Neural cell (in vitro differentiated cells): Measurements from ENCODE around the gene IFI27. TPM values are rescaled to one million over a fixed set of nuclear protein-coding genes. Genes with fewer than 3 reads are reported as not detected.

ENCODE experiments used
- H2AFZ ChIP-seq: fragments of 200-600, 300-800 bp; sonication (generic), shearing (Covaris generic); 2 replicates; pipeline ENCODE4 v1.6.0; 2014; ENCODE audit warnings: low read depth, mild to moderate bottlenecking, antibody characterized with exemption, low read length, moderate library complexity
- H3F3A ChIP-seq: fragments of 200-600 bp; shearing (Covaris generic); 2 replicates; pipeline ENCODE4 v1.6.1; 2016; ENCODE audit warnings: mild to moderate bottlenecking, moderate library complexity, mixed read lengths, antibody characterized with exemption, low read length; ENCODE audit not compliant: insufficient read depth, poor library complexity, severe bottlenecking
- H3K27ac ChIP-seq: fragments of 200-600, 300-800 bp; sonication (generic), shearing (Covaris generic); 2 replicates; pipeline ENCODE4 v1.5.1; 2014; ENCODE audit warnings: mild to moderate bottlenecking, low read length, moderate library complexity
- H3K27me3 ChIP-seq: fragments of 300-800, 200-600 bp; sonication (generic), shearing (Covaris generic); 2 replicates; pipeline ENCODE4 v1.6.0; 2014; ENCODE audit warnings: mild to moderate bottlenecking, low read depth, low read length, moderate library complexity; ENCODE audit not compliant: insufficient read depth
- H3K36me3 ChIP-seq: fragments of 300-800, 200-600 bp; sonication (generic), shearing (Covaris generic); 2 replicates; pipeline ENCODE4 v1.5.1; 2014; ENCODE audit warnings: mild to moderate bottlenecking, antibody characterized with exemption, low read length, moderate library complexity; ENCODE audit not compliant: insufficient read depth
- H3K4me2 ChIP-seq: fragments of 300-800, 200-600 bp; sonication (generic), shearing (Covaris generic); 2 replicates; pipeline ENCODE4 v1.6.0; 2014; ENCODE audit warnings: mild to moderate bottlenecking, low read length
- H3K4me3 ChIP-seq: fragments of 300-800, 200-600 bp; sonication (generic), shearing (Covaris generic); 2 replicates; pipeline ENCODE4 v1.5.1; 2014; ENCODE audit warnings: mild to moderate bottlenecking, low read length, moderate library complexity
- H3K79me2 ChIP-seq: fragments of 200-600 bp; shearing (Covaris generic); replicated peaks from 2 replicates; pipeline ENCODE4 v1.6.0; 2014; ENCODE audit warnings: mild to moderate bottlenecking, low read length, moderate library complexity; ENCODE audit not compliant: insufficient read depth
- H3K9ac ChIP-seq: fragments of 300-800, 200-600 bp; sonication (generic), shearing (Covaris generic); 2 replicates; pipeline ENCODE4 v1.6.1; 2016; ENCODE audit warnings: mild to moderate bottlenecking, low read length, mixed read lengths
- H3K9me2 ChIP-seq: fragments of 200-600 bp; shearing (Covaris generic); 2 replicates; pipeline ENCODE4 v1.6.1; 2016; ENCODE audit warnings: mild to moderate bottlenecking, low read length, mixed read lengths; ENCODE audit not compliant: insufficient read depth
- H3K9me3 ChIP-seq: fragments of 200-600, 300-800 bp; sonication (generic), shearing (Covaris generic); 2 replicates; pipeline ENCODE4 v1.6.1; 2016; ENCODE audit warnings: mild to moderate bottlenecking, mixed run types, low read length, moderate library complexity, mixed read lengths
- H4K20me1 ChIP-seq: fragments of 200-600 bp; shearing (Covaris generic); 2 replicates; pipeline ENCODE4 v1.6.1; 2016; ENCODE audit warnings: mild to moderate bottlenecking, mixed run types; ENCODE audit not compliant: insufficient read depth
- EP300 ChIP-seq: fragments of 450-650 bp; conservative IDR thresholded peaks from 2 replicates; pipeline ENCODE4 v1.6.1; 2014; ENCODE audit warnings: antibody characterized with exemption, mild to moderate bottlenecking, moderate library complexity; ENCODE audit not compliant: poor library complexity, severe bottlenecking
- EZH2 ChIP-seq: fragments of 200-600, 300-800 bp; shearing (Covaris generic), sonication (generic); IDR thresholded peaks from 2 replicates; pipeline ENCODE4 v1.6.1; 2014; ENCODE audit warnings: antibody characterized with exemption, low read length, borderline replicate concordance, mild to moderate bottlenecking; ENCODE audit not compliant: insufficient read depth, poor library complexity, severe bottlenecking
- MXI1 ChIP-seq: fragments of 450-650 bp; conservative IDR thresholded peaks from 2 replicates; pipeline ENCODE4 v1.6.1; 2014; ENCODE audit warnings: antibody characterized with exemption, mild to moderate bottlenecking; ENCODE audit not compliant: poor library complexity, severe bottlenecking
- POLR2AphosphoS5 ChIP-seq: IDR thresholded peaks from 2 replicates; pipeline ENCODE4 v1.6.1; 2012
- RAD21 ChIP-seq: fragments of 450-650 bp; conservative IDR thresholded peaks from 2 replicates; pipeline ENCODE4 v1.6.1; 2014; ENCODE audit warnings: antibody characterized with exemption, mild to moderate bottlenecking, moderate library complexity
- REST ChIP-seq: IDR thresholded peaks from 2 replicates; pipeline ENCODE4 v1.6.1; 2012; ENCODE audit warnings: borderline replicate concordance
- SMC3 ChIP-seq: fragments of 450-650 bp; conservative IDR thresholded peaks from 2 replicates; pipeline ENCODE4 v1.6.1; 2014; ENCODE audit warnings: antibody characterized with exemption, mild to moderate bottlenecking, moderate library complexity; ENCODE audit not compliant: poor library complexity
- TAF1 ChIP-seq: IDR thresholded peaks from 2 replicates; pipeline ENCODE4 v1.6.1; 2012; ENCODE audit warnings: low read depth
- polyA plus RNA-seq: library from polyadenylated mRNA; depleted of rRNA; stranded (reverse); fragments of >200 nt; gene quantifications from 2 replicates; pipeline ENCODE4 v1.2.3, GENCODE V29; 2014
- TF ChIP-seq, protein P1 (sequence below): fragments of 450-650 bp; IDR thresholded peaks from 2 replicates; pipeline ENCODE4 v1.5.1; 2014; ENCODE audit warnings: antibody characterized with exemption, mild to moderate bottlenecking, moderate library complexity; ENCODE audit not compliant: poor library complexity, severe bottlenecking

IFI27 gene
- polyA plus RNA-seq, 1 donor from 2014 or later, result 2.2 TPM

- Histone ChIP-seq H3K4me3 (no peak overlapping the region), H3K36me3 (no peaks in the 10 kb centered on the region)
These were observed 17.8 kb downstream of the IFI27 start for GRCh38 chr14:94128216-94128839.

DNA sequence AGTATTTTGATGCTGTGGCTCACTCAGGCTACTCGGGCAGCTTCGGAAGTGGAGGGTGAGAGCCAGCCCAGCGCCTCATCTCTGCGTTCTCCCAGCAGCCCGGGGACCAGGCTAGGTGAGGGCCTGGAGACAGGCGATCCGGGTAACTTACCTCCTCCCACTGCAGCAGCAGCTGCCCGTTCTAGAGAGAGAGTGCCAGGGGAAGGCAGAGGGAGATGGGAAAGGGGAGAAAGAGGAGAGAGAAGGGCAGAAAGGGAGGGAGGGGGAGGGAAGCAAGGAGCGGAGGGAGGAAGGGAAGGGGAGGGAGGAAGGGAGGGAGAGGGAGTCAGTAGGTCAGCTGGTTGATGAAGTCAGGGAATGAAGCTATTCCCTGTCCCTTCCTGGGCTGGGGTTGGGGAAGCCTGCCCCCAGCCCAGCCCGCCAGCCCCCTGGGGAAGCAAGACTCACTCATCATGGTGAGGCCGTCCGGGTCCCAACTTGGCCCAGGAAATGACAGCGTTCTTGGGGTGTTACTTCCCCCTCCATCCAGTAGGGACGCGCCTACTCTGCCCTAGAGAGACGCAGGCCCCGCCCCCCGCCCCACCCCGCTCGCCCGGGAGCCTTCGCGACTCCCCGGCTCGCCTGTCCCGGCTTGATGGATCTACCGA is 18.7 kb downstream of the IFI27 start, which contains the start of gene IFI27L2:
Gene IFI27L2 (minus strand): TSS at position 494 of the 647 bp plus-strand sequence. CDS start 40 bp downstream, at position 454.
- Histone ChIP-seq H3K4me3 (peak within 1 kb of the TSS; percentile 62), H3K27ac (no peak within 1 kb of the TSS), H3K27me3 (no peaks in the 10 kb centered on the region), H2AFZ (peak within 1 kb of the TSS; percentile 37), H3K4me2 (peak within 1 kb of the TSS; percentile 72), H3K79me2 (no peaks in the 10 kb centered on the region), H3K36me3 (no peaks in the 10 kb centered on the region), H4K20me1 (no peaks in the 10 kb centered on the region), H3K9me3 (no peaks in the 10 kb centered on the region), H3K9ac (peak within 1 kb of the TSS; percentile 51), H3F3A (no peaks in the 10 kb centered on the region), H3K9me2 (no peaks in the 10 kb centered on the region)
- TF ChIP-seq EP300, result no peak
- TF ChIP-seq, protein P1, sequence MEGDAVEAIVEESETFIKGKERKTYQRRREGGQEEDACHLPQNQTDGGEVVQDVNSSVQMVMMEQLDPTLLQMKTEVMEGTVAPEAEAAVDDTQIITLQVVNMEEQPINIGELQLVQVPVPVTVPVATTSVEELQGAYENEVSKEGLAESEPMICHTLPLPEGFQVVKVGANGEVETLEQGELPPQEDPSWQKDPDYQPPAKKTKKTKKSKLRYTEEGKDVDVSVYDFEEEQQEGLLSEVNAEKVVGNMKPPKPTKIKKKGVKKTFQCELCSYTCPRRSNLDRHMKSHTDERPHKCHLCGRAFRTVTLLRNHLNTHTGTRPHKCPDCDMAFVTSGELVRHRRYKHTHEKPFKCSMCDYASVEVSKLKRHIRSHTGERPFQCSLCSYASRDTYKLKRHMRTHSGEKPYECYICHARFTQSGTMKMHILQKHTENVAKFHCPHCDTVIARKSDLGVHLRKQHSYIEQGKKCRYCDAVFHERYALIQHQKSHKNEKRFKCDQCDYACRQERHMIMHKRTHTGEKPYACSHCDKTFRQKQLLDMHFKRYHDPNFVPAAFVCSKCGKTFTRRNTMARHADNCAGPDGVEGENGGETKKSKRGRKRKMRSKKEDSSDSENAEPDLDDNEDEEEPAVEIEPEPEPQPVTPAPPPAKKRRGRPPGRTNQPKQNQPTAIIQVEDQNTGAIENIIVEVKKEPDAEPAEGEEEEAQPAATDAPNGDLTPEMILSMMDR, result peak; percentile 41

More at GRCh38 chr14:94128216-94128839, 17.8 kb downstream of the IFI27 start:
- Histone ChIP-seq H4K20me1 (no peaks in the 10 kb centered on the region), H2AFZ (no peak overlapping the region), H3K27me3 (no peaks in the 10 kb centered on the region), H3K9ac (no peak overlapping the region), H3K4me2 (no peak overlapping the region), H3K9me3 (no peaks in the 10 kb centered on the region), H3K79me2 (no peaks in the 10 kb centered on the region), H3F3A (no peaks in the 10 kb centered on the region), H3K9me2 (no peaks in the 10 kb centered on the region), H3K27ac (no peak overlapping the region)
- TF ChIP-seq, protein P1, result no peak
- TF ChIP-seq RAD21, result no peak
- no peak for TF ChIP-seq SMC3
- TF ChIP-seq POLR2AphosphoS5, result no peak
- no peak for TF ChIP-seq EP300
- TF ChIP-seq REST, result no peak
- TF ChIP-seq MXI1, result no peak
- TF ChIP-seq EZH2, result no peak
- no peak for TF ChIP-seq TAF1
